Measurements from ENCODE around the gene SLC8A2.
"Not testable (repeated sequence)": the region's sequence is repeated elsewhere in the genome, so short reads cannot be mapped to it uniquely, and the experiment has no call there.

The SLC8A2 gene

DNA sequence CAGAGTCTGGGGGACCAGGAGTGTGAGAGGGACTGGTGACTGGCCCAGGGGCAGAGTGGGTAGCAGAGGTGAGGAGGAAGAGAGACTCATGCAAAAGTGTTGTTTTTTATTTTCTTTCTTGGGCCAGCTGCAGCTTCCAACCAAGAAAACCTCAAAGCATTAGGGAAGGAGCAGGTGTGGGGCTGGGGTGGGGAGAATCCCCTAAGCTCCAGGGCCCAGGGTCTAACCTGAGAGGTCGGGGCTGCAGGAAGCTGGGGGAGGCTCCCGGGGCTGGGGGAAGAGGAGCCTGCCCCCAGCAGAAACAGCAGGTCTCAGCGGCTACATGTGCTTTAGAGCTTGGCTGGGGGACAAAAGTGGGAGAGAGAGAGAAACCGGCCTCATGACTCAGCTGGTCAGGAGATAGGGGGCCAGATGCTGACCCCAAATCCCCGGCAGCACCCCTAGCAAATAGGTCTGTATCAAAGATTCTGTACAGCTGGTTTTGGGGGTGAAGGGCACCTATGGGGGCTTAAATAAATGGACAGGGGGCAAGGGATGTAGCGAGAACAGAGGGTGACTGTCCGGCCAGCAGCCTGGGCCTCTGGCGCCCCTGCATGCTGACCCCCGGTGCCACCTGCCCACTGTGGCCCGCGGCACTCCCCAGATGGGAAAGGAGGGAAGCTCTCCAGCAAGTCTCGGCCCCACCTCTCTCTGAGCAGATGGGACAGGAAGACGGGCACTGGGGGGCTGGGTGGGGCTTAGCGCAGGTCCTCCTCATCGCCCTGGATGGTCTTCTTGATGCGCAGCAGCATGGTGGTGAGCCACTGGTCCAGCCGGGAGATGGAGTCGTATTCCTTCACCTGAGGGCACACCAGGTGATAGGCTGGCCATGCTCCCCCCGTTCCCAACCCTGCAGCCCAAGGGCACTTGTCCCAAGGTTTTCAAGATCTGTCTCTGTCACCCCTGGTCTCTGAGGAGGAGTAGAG, 16.1 kb upstream of the SLC8A2 start:
- DNase-seq, result no peak

DNA sequence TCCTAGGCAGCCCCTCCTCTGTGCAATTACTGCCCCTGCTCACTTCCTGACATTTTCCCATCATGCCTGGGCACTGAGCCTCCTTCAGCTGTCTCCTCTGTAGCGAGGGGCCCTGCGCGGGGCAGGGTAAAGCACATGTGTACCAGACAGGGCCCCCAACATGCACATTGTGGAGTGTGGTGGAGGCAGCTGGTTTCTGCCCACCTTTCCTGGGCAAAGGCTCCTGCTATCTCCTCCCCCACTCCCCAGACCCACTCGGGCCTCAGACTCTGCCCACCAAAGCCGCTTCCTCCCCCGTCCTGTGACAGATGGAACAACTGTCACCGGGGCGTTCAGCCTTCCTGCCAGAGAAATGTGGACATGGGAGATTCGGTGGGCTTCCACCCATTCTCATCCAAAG, 15.2 kb upstream of the SLC8A2 start:
- DNase-seq, result no peak

DNA sequence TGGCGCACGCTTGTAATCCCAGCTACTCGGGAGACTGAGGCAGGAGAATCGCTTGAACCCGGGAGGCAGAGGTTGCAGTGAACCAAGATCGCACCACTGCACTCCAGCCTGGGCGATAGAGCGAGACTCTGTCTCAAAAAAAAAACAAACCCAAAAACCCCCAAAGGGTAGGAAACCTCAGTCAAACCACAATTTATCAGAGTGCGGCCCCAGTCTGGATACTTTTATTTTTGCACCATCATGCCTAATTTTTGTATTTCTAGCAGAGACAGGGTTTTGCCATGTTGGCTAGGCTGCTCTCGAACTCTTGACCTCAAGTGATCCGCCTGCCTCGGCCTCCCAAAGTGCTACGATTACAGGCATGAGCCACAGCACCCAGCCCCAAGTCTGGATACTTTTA, 14.5 kb upstream of the SLC8A2 start:
- DNase-seq, result not testable (repeated sequence)

GRCh38 chr19:47485210-47485609, 13.5 kb upstream of the SLC8A2 start:
- no peak for DNase-seq

DNA sequence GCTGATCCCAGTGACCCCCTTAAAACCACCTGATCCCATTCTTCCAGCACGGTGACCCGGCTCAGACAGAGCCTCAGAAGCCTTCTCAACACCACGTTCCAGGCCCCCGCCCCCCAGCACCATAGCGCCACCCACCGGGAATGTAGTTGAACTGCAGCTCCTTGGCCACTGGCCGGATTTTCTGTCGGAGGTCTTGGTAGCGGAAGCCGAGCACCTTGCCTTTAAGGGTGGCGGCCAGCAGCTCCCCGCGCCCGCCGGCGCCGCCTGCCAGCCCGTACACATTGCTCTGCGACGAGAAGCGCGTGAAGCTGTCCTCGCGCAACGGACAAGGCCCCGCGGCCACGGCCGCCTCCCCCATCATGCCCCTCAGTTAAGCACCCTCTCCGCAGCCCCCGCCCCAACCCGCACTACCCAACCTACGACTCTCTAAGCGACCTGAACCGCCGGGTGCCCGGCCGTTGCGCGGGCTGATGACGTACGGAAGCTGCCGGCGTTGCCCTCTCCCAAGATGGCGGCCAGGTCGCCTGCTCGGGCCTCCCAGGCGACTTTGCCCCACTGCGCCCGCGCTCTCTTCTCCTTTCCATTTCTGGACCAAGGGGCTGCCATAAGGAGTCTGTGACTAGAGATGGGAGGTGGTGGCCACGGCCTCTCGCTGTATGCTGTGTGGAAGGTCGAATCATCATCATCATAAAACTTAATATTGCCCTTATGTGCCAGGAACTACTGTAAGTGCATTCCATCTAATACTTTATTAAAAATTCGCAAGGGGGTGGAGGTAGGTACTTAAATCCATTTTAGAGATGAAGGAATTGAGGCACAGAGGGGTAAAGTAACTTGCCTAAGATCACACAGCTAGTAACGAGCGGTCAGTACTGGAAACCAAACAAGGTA, 12.4 kb upstream of the SLC8A2 start, which contains the start of gene KPTN:
TSS of gene KPTN (minus strand) at position 420 of the 891 bp plus-strand sequence. CDS start at position 361, 59 bp downstream.
- peak; percentile 87 to 92 for DNase-seq

DNA sequence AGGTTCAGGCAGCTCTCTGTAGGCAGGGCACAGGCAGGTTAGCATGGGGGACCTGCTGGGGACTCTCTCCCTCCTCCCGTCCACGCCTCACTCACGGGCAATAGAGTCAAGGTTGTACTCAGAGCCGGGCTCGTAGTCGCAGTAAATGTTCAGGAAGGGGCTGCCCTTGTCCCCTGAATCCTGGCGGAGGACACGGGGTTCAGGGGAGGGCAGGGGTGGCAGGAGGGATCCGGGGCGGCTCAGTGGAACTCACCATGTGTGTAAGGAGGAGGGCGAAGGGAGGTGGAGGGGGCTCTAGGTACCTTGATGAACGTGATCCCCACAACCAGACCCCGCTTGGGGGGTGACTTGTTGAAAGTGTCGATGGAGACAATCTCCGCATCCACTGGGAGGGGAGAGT, 11.5 kb upstream of the SLC8A2 start:
- DNase-seq, result no peak

GRCh38 chr19:47481460-47482052, 9.9 kb upstream of the SLC8A2 start:
- no peak for DNase-seq

GRCh38 chr19:47480658-47481057, 9.0 kb upstream of the SLC8A2 start:
- no peak for DNase-seq

DNA sequence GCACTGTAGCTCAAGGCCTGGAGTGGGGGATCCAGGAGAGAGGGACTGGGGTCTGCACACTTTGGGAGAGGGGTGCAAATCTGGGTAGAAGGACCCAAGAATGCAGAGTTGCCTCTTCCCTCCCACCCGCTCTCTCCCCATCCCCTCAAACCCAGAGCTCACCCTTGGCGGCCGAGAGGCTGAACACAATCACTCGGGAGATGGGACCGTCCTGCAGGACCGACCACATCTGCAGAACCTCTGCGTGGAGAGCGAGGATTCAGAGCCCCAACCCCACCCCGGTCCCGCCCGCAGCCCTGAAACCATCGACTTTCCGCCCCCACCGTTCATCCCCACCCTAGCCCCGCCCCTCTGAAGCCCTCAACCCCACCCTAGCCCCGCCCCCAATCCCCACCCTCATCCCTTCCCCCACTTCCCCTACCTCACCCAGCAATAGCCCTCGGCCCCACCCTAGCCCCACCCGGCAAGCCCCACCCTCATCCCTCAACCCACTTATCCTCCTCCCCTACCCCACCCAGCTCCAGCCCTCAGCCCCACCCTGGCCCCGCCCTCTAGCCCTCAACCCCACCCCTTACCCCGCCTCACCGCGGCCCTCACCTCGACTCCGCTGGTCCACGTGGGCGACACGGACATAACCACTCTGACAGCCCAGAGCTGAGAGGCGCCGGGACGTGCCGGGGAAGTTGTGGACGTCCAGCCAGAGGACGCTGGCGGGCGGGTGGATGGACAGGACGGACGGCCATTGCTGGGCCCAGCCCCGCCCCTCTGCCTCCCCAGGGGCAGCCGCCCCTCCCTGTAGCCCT, 8.2 kb upstream of the SLC8A2 start:
- no peak for DNase-seq

- no peak for DNase-seq
These were observed 4.8 kb upstream of the SLC8A2 start for GRCh38 chr19:47476438-47476972.

DNA sequence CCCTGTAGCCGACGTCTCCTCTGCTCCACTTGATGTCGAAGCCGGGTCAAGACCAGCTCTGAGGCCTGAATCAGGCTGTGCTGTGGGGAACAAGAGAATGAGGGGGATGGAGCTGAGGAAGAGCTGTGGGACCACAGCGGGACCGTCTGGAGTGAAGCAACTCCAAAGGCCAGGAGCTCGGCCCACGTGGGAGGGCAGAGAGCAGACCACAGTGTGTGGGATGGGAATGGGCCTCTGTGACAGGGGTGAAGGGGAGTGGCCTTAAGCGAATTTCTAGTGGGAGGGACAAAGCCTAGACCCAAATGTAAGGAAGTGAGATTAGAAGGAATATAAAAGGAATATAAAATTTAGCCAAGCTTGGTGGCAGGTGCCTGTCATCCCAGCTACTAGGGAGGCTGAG, 3.8 kb upstream of the SLC8A2 start:
- no peak for DNase-seq

DNA sequence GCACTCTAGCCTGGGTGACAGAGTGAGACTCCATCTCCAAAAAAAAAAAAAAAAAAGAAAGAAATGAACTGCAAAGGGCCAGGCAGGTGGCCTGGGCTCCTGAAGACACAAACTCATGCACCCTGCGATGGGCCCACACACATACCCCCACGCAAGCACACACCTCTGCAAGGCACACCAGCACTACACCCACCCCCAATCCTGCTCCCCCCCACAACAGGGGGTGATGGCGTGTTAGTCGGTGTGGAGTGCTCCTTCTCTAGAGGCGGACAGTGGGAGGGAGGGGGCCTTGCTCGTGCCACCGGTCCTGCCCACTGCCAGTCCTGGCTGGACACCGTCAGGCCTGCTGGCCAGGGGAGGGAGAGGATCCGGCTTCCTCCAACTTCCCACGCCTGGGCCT, 1.6 kb upstream of the SLC8A2 start:
- DNase-seq, result no peak

DNA sequence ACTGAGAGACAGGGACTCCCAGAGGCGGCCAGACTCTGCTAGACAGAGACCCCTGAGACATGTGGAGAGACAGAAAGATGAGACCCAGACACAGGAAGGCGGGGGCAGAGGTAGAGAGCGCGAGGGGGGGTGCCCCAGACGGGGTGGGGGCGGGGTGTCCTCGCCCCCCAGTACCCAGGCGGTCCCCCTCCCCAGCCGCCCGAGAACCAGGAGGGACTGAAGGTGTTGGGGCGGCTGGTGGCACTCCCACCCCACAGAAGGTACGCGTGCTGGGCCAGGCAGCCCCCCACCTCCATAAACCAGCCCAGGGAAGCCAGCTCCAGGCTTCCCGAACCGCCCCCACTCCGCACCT, 336 bp downstream of the SLC8A2 start:
- no peak for DNase-seq

DNA sequence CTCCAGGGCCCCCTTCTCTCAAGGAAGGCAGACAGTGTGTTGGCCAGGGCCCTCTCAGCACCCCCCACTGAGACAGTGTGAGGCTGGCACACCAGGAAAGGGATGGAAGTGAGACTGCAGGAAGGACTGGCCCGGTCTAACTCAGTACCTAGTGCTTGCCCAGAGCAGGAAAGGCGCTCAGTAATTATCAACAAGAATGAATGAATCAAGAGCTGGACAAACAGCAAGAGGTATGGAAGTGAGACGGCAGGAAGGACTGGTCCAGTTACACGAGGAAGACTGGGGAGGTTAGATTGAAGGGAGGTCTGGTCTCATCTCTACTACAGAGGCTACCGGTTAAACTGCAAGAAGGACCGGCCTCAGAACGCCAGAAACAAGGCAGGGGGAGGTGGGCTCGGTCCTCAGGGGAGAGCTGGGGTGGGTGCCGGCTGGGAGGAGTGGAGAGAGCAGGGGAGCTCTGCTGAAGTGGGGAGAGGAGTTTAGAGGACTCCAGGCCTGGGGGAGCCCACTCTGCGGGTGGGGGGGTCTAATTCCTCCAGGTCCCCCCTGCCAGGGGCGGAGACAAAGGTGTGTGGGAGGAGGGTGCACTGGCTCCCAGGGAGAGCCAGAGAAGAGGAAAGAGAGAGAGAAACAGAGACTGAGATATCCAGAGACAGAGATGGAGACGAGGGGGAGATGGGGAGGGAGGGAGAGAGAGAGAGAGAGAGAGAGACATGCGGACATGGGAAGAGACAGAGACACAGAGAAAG, 1.1 kb downstream of the SLC8A2 start:
- no peak for DNase-seq

GRCh38 chr19:47469719-47470118, 2.0 kb downstream of the SLC8A2 start:
- DNase-seq, result no peak

GRCh38 chr19:47469363-47469700, 2.4 kb downstream of the SLC8A2 start:
- DNase-seq, result no peak

DNA sequence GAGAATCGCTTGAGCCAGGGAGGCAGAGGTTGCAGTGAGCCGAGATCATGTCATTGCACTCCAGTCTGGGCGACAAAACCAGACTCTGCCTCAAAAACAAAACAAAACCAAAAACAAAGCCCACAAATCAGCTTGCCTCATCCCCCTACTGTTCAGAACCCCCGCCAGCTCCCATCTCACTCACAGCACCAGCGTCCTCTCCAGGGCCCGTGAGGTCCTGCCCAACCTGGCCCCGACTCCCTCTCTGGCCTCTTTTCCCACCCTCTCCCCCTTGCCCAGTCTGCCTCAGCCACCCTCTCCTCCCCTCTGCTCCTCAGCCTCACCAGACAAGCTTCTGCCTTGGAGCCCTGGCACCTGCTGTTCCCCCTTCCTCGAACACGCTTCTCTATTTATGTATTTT, 3.8 kb downstream of the SLC8A2 start:
- DNase-seq, result no peak

DNA sequence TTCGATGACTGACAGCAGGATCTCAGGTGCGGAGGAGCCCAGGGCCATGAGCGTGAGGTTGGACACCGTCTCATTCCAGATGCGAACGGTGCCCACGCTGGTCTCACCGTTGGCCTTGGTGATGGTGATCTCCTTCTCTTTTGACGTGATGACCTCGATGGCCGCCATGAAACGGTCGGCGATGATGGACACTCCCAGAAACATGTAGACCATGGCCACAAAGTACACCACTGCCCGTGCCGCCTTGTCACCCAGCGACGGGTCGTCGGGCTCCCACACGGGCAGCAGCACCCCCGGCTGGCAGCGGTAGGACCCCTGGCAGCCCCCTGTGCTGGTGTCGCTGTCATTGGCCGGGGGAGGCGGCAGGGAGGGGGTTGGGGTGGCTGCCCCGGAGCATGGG, 5.7 kb downstream of the SLC8A2 start:
- no peak for DNase-seq

DNA sequence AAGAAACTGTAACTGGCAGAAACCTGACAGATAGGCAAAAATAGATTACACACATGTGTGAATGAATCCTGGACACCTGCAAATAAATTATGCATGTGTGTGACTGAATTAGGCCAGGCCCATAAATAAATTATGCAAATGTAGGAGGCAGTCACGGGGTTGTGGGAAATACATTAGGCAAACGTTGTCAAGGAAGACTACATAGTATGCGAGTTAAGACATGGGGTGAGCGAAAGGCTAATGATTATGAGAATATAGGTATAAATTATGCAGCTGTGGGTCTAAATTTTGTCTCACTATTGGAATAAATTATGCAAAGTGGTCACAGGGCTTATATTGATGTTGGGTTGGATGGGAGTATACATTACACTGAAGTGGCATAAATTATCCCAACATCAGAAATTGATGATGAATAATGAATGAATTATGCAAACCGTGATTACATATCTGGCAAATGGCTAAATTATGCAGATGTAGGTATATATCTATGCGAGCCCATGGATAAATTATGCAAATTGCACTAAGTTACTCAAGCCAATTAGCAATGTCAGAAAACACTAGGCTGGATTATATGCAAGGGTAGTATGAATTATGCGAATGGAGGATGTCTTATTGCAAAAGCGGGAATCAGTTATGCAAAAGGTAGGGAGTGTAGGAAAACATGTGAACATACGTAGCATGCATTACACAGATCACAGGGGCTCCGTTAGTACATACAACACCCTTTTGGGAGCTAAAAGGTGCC, 6.8 kb downstream of the SLC8A2 start:
- DNase-seq, result peak in 1 of 2 donors; percentile 22

- no peak for DNase-seq
These were observed 9.8 kb downstream of the SLC8A2 start for GRCh38 chr19:47461876-47462275.

DNA sequence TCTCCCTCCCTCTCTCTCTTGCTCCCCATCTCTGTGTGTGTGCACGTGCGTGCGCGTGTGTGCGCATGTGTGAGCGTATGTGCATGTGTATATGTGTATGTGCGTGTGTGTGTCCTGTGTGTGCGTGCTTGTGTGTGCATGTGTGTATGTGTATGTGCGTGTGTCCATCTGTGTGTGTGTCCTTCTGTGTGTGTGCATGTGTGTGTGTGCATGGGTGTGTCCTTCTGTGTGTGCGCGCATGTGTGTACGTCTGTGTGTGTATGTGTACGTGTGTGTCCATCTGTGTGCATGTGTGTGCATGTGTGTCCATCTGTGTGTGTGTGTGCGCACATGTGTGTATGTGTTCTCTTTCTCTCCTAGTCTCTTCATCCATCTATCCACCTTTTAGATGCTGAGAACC, 12.2 kb downstream of the SLC8A2 start:
- no peak for DNase-seq

Measured in hippocampal formation (tissue), 2 donors.